H1 (cell line): ENCODE results near the gene SIX5. TPM values are rescaled to one million over a fixed set of nuclear protein-coding genes. Genes with fewer than 3 reads are reported as not detected.

Source experiments
- CTCF ChIA-PET: fragments of 300-600 bp; sonication (Branson Sonifier 250); formaldehyde crosslinking; loops from one replicate; lab custom pipeline; 2021; ENCODE audit not compliant: partially characterized antibody; lab: Charles Lee
- POLR2A ChIA-PET: fragments of 300-600 bp; sonication (Branson Sonifier 250); formaldehyde crosslinking; loops from one replicate; lab custom pipeline; 2021; ENCODE audit warnings: inconsistent platforms; ENCODE audit not compliant: partially characterized antibody; lab: Charles Lee
- DNase-seq, 2 experiments: peaks; one replicate each; pipeline versions ENCODE4 v3.0.0 to v3.0.0-alpha.2; 2010 to 2022; ENCODE audit warnings: low spot score in 2 of 2, low read depth in 1 of 2, mixed read lengths in 1 of 2
- FAIRE-seq: peaks from 2 replicates; lab custom pipeline; 2011; peaks lifted over from hg19 to GRCh38; lab: Jason Lieb, UNC
- H2AFZ ChIP-seq: 2 replicates; pipeline ENCODE4 v1.8.1; 2012; ENCODE audit warnings: low read length, inconsistent platforms
- H2AK5ac ChIP-seq: 2 replicates; pipeline ENCODE4 v1.6.1; 2013; ENCODE audit warnings: low read depth, low read length
- H2BK120ac ChIP-seq: replicated peaks from 2 replicates; pipeline ENCODE3; 2013; ENCODE audit warnings: low read depth, low read length, inconsistent platforms
- H2BK12ac ChIP-seq: 2 replicates; pipeline ENCODE4 v1.6.1; 2013; ENCODE audit warnings: low read depth, low read length
- H2BK15ac ChIP-seq: 2 replicates; pipeline ENCODE4 v1.6.1; 2013; ENCODE audit warnings: low read length
- H2BK20ac ChIP-seq: 2 replicates; pipeline ENCODE4 v1.6.1; 2013; ENCODE audit warnings: low read length
- H2BK5ac ChIP-seq: 2 replicates; pipeline ENCODE4 v1.6.1; 2013; ENCODE audit warnings: low read depth, low read length
- H3K14ac ChIP-seq: 2 replicates; pipeline ENCODE4 v1.6.1; 2013; ENCODE audit warnings: inconsistent platforms; ENCODE audit not compliant: insufficient read length
- H3K18ac ChIP-seq: 2 replicates; pipeline ENCODE4 v1.6.1; 2013; ENCODE audit warnings: low read length; ENCODE audit errors: extremely low read depth
- H3K23ac ChIP-seq: 2 replicates; pipeline ENCODE4 v1.6.1; 2013; ENCODE audit warnings: inconsistent platforms; ENCODE audit not compliant: insufficient read length
- H3K23me2 ChIP-seq: 2 replicates; pipeline ENCODE4 v1.6.1; 2013; ENCODE audit warnings: low read depth, low read length
- H3K27ac ChIP-seq: 2 replicates; pipeline ENCODE4 v1.6.1; 2011; ENCODE audit warnings: low read depth, low read length, inconsistent platforms
- H3K27me3 ChIP-seq, 4 experiments: replicated peaks in 1 of 4; 1 replicate in 1 of 4; 2 replicates in 3 of 4; pipeline versions ENCODE4 v1.6.1 to v1.8.1; 2011 to 2013; ENCODE audit warnings: low read length in 3 of 4, mild to moderate bottlenecking in 3 of 4, inconsistent platforms in 2 of 4, mixed read lengths in 2 of 4, moderate library complexity in 1 of 4; ENCODE audit not compliant: control insufficient read depth in 3 of 4, insufficient read depth in 3 of 4; ENCODE audit errors: extremely low read depth in 1 of 4
- H3K36me3 ChIP-seq, 4 experiments: 2 replicates each; pipeline versions ENCODE4 v1.6.1 to v1.8.1; 2011 to 2013; ENCODE audit warnings: mild to moderate bottlenecking in 4 of 4, low read length in 3 of 4, moderate library complexity in 2 of 4, control low read depth in 1 of 4, inconsistent platforms in 1 of 4; ENCODE audit not compliant: insufficient read depth in 4 of 4, control insufficient read depth in 2 of 4
- H3K4ac ChIP-seq: replicated peaks from 2 replicates; pipeline ENCODE3; 2013; ENCODE audit warnings: low read length, low read depth, mixed read lengths, inconsistent platforms; ENCODE audit not compliant: insufficient read length
- H3K4me1 ChIP-seq, 4 experiments: replicated peaks in 1 of 4; 1 replicate in 1 of 4; 2 replicates in 3 of 4; pipeline versions ENCODE4 v1.6.1 to v1.8.1; 2011 to 2013; ENCODE audit warnings: low read length in 3 of 4, inconsistent platforms in 2 of 4, mixed read lengths in 1 of 4; ENCODE audit not compliant: insufficient read depth in 4 of 4, control insufficient read depth in 3 of 4
- H3K4me2 ChIP-seq, 2 experiments: 2 replicates each; pipeline versions ENCODE4 v1.6.1 to v1.8.1; 2011 to 2013; ENCODE audit warnings: low read depth in 2 of 2, low read length in 2 of 2, control low read depth in 1 of 2, inconsistent platforms in 1 of 2, mild to moderate bottlenecking in 1 of 2; ENCODE audit not compliant: insufficient read depth in 1 of 2
- H3K4me3 ChIP-seq, 4 experiments: fragments of 200-600, 300-600 bp in 1 of 4; sonication (generic), shearing (Covaris generic), sonication (Bioruptor Twin) in 1 of 4; 2 replicates each; pipeline versions ENCODE4 v1.5.1 to v1.8.1; 2011 to 2016; ENCODE audit warnings: low read length in 4 of 4, low read depth in 3 of 4, control low read depth in 2 of 4, inconsistent platforms in 2 of 4, mild to moderate bottlenecking in 2 of 4, mixed read lengths in 1 of 4, moderate library complexity in 1 of 4; ENCODE audit not compliant: insufficient read depth in 2 of 4; ENCODE audit errors: extremely low read depth in 1 of 4
- H3K56ac ChIP-seq: replicated peaks from 2 replicates; pipeline ENCODE3; 2013; ENCODE audit warnings: low read depth, mild to moderate bottlenecking, mixed read lengths, low read length, inconsistent platforms; ENCODE audit not compliant: insufficient read length
- H3K79me1 ChIP-seq: 2 replicates; pipeline ENCODE4 v1.6.1; 2013; ENCODE audit warnings: low read depth, low read length, control low read depth
- H3K79me2 ChIP-seq, 2 experiments: 2 replicates each; pipeline versions ENCODE4 v1.6.1 to v1.8.1; 2012 to 2013; ENCODE audit warnings: low read length in 2 of 2, mild to moderate bottlenecking in 2 of 2, inconsistent platforms in 1 of 2; ENCODE audit not compliant: insufficient read depth in 2 of 2, control insufficient read depth in 1 of 2
- H3K9ac ChIP-seq, 4 experiments: replicated peaks in 1 of 4; 1 replicate in 1 of 4; 2 replicates in 3 of 4; pipeline versions ENCODE4 v1.6.1 to v1.8.1; 2011 to 2013; ENCODE audit warnings: low read depth in 3 of 4, low read length in 3 of 4, control low read depth in 2 of 4, mild to moderate bottlenecking in 2 of 4, moderate library complexity in 2 of 4, inconsistent platforms in 1 of 4; ENCODE audit errors: extremely low read depth in 1 of 4
- H3K9me3 ChIP-seq, 2 experiments: 2 replicates each; pipeline versions ENCODE4 v1.6.1 to v1.8.1; 2012 to 2013; ENCODE audit warnings: mild to moderate bottlenecking in 2 of 2, moderate library complexity in 2 of 2, control low read depth in 1 of 2, inconsistent platforms in 1 of 2, low read depth in 1 of 2, low read length in 1 of 2, mixed read lengths in 1 of 2; ENCODE audit not compliant: insufficient read depth in 2 of 2
- H4K20me1 ChIP-seq, 2 experiments: replicated peaks in 1 of 2; 2 replicates each; pipeline versions ENCODE3 to v1.8.1; 2011 to 2013; ENCODE audit warnings: inconsistent platforms in 2 of 2, low read length in 2 of 2, mild to moderate bottlenecking in 1 of 2; ENCODE audit not compliant: insufficient read depth in 2 of 2, control insufficient read depth in 1 of 2
- H4K5ac ChIP-seq: 2 replicates; pipeline ENCODE4 v1.6.1; 2013; ENCODE audit warnings: low read length, low read depth, mixed read lengths, inconsistent platforms; ENCODE audit not compliant: insufficient read length
- H4K8ac ChIP-seq: 2 replicates; pipeline ENCODE4 v1.8.0; 2013; ENCODE audit warnings: mild to moderate bottlenecking, moderate library complexity, low read length, inconsistent platforms; ENCODE audit not compliant: insufficient read depth; ENCODE audit errors: extremely low read depth
- H4K91ac ChIP-seq: replicated peaks from 2 replicates; pipeline ENCODE3; 2013; ENCODE audit warnings: low read length, mixed read lengths, inconsistent platforms; ENCODE audit not compliant: insufficient read length
- HDAC6 ChIP-seq: IDR thresholded peaks from one replicate; pipeline ENCODE4 v1.7.1; 2012; ENCODE audit warnings: low read depth, mild to moderate bottlenecking, inconsistent platforms, low read length, moderate library complexity
- RAD21 ChIP-seq, 2 experiments: IDR thresholded peaks in 1 of 2; conservative IDR thresholded peaks in 1 of 2; 2 replicates each; pipeline ENCODE4 v1.6.1; 2011; ENCODE audit warnings: low read depth in 2 of 2, low read length in 2 of 2, improper control_type of control experiment in 1 of 2, inconsistent platforms in 1 of 2, mild to moderate bottlenecking in 1 of 2, moderate library complexity in 1 of 2
- SUZ12 ChIP-seq: fragments of 200-600 bp; sonication (generic); IDR thresholded peaks from 2 replicates; pipeline ENCODE4 v1.6.1; 2012; ENCODE audit warnings: mild to moderate bottlenecking, inconsistent platforms, low read length, moderate library complexity, mixed read lengths
- WGBS, 2 experiments: shearing (Covaris generic) in 1 of 2; methylation state at CpG; one replicate each; pipeline versions ENCODE4 v1.1.6 to v1.1.7; 2013 to 2015; ENCODE audit warnings: low lambda C conversion rate in 2 of 2, mixed read lengths in 2 of 2, inconsistent platforms in 1 of 2, low coverage in 1 of 2, missing lambda C conversion rate in 1 of 2; ENCODE audit not compliant: insufficient replicate concordance in 2 of 2, insufficient coverage in 1 of 2, insufficient read length in 1 of 2; ENCODE audit errors: extremely low coverage in 1 of 2, missing lambda C conversion rate in 1 of 2; 5-methylcytosine and 5-hydroxymethylcytosine counted together
- polyA plus RNA-seq, 7 experiments: library from polyadenylated mRNA; depleted of rRNA in 3 of 7; stranded (reverse) in 5 of 7; unstranded in 2 of 7; fragments of >200 nt in 5 of 7; fragments of 200-250 nt in 2 of 7; gene quantifications; 1 replicate in 5 of 7; 2 replicates in 1 of 7; 4 replicates in 1 of 7; pipeline versions ENCODE4 v1.2.1 to v1.2.3, GENCODE V29; 2011 to 2013; ENCODE audit warnings: missing spikeins in 2 of 7, mixed read lengths in 2 of 7
- total RNA-seq: library from RNA; stranded (reverse); fragmentation: NEBNext Ultra II Directional; extraction: Animal tissue kit (Norgen Biotek cat#: 25700); gene quantifications from 2 replicates; pipeline ENCODE4 v1.2.1, GENCODE V29; 2021

The SIX5 gene
- total and polyA plus RNA-seq, 2 of the 8 experiments (the other 6 are each of a cell fraction or from before 2014, with no cell fraction given) = 20.9 to 24.2 TPM

- Histone ChIP-seq H3K79me2 (no peaks in the 10 kb centered on the region), H3K79me1 (no peaks in the 10 kb centered on the region), H3K9ac (no peak overlapping the region), H4K91ac (no peak overlapping the region), H2BK15ac (no peak overlapping the region), H2BK20ac (no peak overlapping the region), H2AFZ (no peak overlapping the region), H2BK5ac (no peak overlapping the region), H3K4me3 (no peak overlapping the region), H2BK120ac (no peak overlapping the region), H3K27ac (no peak overlapping the region), H3K27me3 (no peaks in the 10 kb centered on the region; a peak in 1 of 7 replicates), H4K5ac (no peak overlapping the region), H2BK12ac (no peak overlapping the region), H4K20me1 (no peaks in the 10 kb centered on the region), H3K4ac (no peak overlapping the region), H3K18ac (no peak overlapping the region), H3K36me3 (no peaks in the 10 kb centered on the region), H4K8ac (no peak overlapping the region), H3K4me1 (no peaks in the 10 kb centered on the region), H3K14ac (no peak overlapping the region), H3K23me2 (no peaks in the 10 kb centered on the region), H3K23ac (no peak overlapping the region), H3K9me3 (no peaks in the 10 kb centered on the region), H3K56ac (no peak overlapping the region), H2AK5ac (no peak overlapping the region), H3K4me2 (no peak overlapping the region)
- ChIA-PET CTCF (interaction anchor here (0.6 to 2.0 kb wide), 5 partner anchors 11 to 460 kb away, joined by 3 to 10 read pairs (median 3); partner anchors contain the start of gene SIX5), POLR2A (interaction anchor here (0.9 to 2.3 kb wide), 5 partner anchors 9 to 33 kb away, joined by 3 to 10 read pairs (median 5); no protein-coding TSS in a partner anchor)
- no peak for DNase-seq
- no peak for FAIRE-seq
- WGBS, 2 experiments = 74% methylated on average over 4 of the region's 4 CpGs; no CpG with 5 or more reads in 1 of the 2 experiments
- no peak for TF ChIP-seq RAD21 (IDR thresholded peaks at IDR 0.05 in 1 of 2, conservative IDR thresholded peaks at IDR 0.05 in 1 of 2; ENCODE audit: low read depth in 2 of 2, low read length in 2 of 2)
- TF ChIP-seq HDAC6 = no peak
- TF ChIP-seq SUZ12 = no peak
These were observed 26.1 kb downstream of the SIX5 start for GRCh38 chr19:45742969-45743368.
